HepG2 (cell line): ENCODE data around the gene SDR42E2. TPM values are rescaled to one million over a fixed set of nuclear protein-coding genes. Genes with fewer than 3 reads are reported as not detected.
A peak's percentile ranks its signal among the peaks of the same experiment; 100 is the strongest.

Experiments
- ASH2L ChIP-seq: fragments of 300-600, 200-600 bp; sonication (generic); IDR thresholded peaks from 2 replicates; pipeline ENCODE4 v1.7.0; 2017; ENCODE audit warnings: low read depth, mild to moderate bottlenecking, moderate library complexity, mixed read lengths, low read length; ENCODE audit not compliant: insufficient read length
- CENPBD1 ChIP-seq: sonication (generic); formaldehyde crosslinking; IDR thresholded peaks from 2 replicates; pipeline ENCODE4 v1.8.0; 2022; ENCODE audit warnings: missing genetic modification reagents, low read depth, mild to moderate bottlenecking, borderline replicate concordance
- HOXA3 ChIP-seq: sonication (generic); formaldehyde crosslinking; IDR thresholded peaks from 2 replicates; pipeline ENCODE4 v1.5.0; 2020; ENCODE audit warnings: missing genetic modification reagents
- IRF2 ChIP-seq: IDR thresholded peaks from 2 replicates; pipeline ENCODE4 v1.6.1; 2018; ENCODE audit warnings: missing genetic modification reagents, missing compliant biosample characterization
- KDM5A ChIP-seq: fragments of 200-600 bp; sonication (generic); IDR thresholded peaks from 2 replicates; pipeline ENCODE4 v1.7.0; 2018; ENCODE audit warnings: antibody characterized with exemption, mild to moderate bottlenecking, low read length, borderline replicate concordance
- MAFF ChIP-seq: IDR thresholded peaks from 2 replicates; pipeline ENCODE4 v1.6.1; 2011; ENCODE audit warnings: low read depth, low read length, improper control_type of control experiment
- MED8 ChIP-seq: sonication (generic); formaldehyde crosslinking; IDR thresholded peaks from 2 replicates; pipeline ENCODE4 v1.8.1; 2023; ENCODE audit warnings: mild to moderate bottlenecking, missing genetic modification reagents; ENCODE audit not compliant: insufficient replicate concordance
- NFE2 ChIP-seq: sonication (generic); formaldehyde crosslinking; IDR thresholded peaks from 2 replicates; pipeline ENCODE4 v1.4.0; 2020; ENCODE audit warnings: missing genetic modification reagents
- PLRG1 ChIP-seq: fragments of 450-650 bp; conservative IDR thresholded peaks from 2 replicates; pipeline ENCODE4 v1.6.1; 2016
- POLR2G ChIP-seq: fragments of 200-400 bp; formaldehyde crosslinking; IDR thresholded peaks from 2 replicates; pipeline ENCODE4 v1.6.1; 2018; ENCODE audit warnings: mild to moderate bottlenecking, low read depth, low read length, moderate library complexity
- RARG ChIP-seq: sonication (generic); formaldehyde crosslinking; IDR thresholded peaks from 2 replicates; pipeline ENCODE4 v1.4.0; 2020; ENCODE audit warnings: low read depth, mild to moderate bottlenecking, missing genetic modification reagents
- TFE3 ChIP-seq: IDR thresholded peaks from 2 replicates; pipeline ENCODE4 v1.6.1; 2016
- ZBTB7B ChIP-seq: sonication (generic); formaldehyde crosslinking; IDR thresholded peaks from 2 replicates; pipeline ENCODE4 v1.4.0; 2020; ENCODE audit warnings: missing genetic modification reagents
- ZNF205 ChIP-seq: IDR thresholded peaks from 2 replicates; pipeline ENCODE4 v1.6.1; 2018; ENCODE audit warnings: missing biosample characterization, missing genetic modification reagents
- ZNF225 ChIP-seq: sonication (generic); formaldehyde crosslinking; IDR thresholded peaks from 2 replicates; pipeline ENCODE4 v1.4.0; 2020; ENCODE audit warnings: mild to moderate bottlenecking, missing genetic modification reagents
- ZNF354B ChIP-seq: sonication (generic); formaldehyde crosslinking; IDR thresholded peaks from 2 replicates; pipeline ENCODE4 v1.8.0; 2022; ENCODE audit warnings: mild to moderate bottlenecking, missing genetic modification reagents
- ZNF501 ChIP-seq: sonication (generic); formaldehyde crosslinking; IDR thresholded peaks from 2 replicates; pipeline ENCODE4 v1.5.1; 2020; ENCODE audit warnings: mild to moderate bottlenecking, moderate library complexity, missing genetic modification reagents
- ZNF607 ChIP-seq: sonication (generic); formaldehyde crosslinking; IDR thresholded peaks from 2 replicates; pipeline ENCODE4 v1.5.1; 2020; ENCODE audit warnings: missing genetic modification reagents, mild to moderate bottlenecking, borderline replicate concordance
- polyA plus RNA-seq, 8 experiments: library from polyadenylated mRNA; depleted of rRNA in 3 of 8; stranded (reverse) in 7 of 8; unstranded in 1 of 8; fragments of >200 nt; fragmentation: Illumina TruSeq in 4 of 8; extraction: Trizol in 4 of 8; gene quantifications; 2 replicates each; pipeline versions ENCODE4 v1.2.1 to v1.2.3, GENCODE V29; 2011 to 2016; ENCODE audit warnings: low read depth in 4 of 8, missing spikeins in 1 of 8, mixed read lengths in 1 of 8; ENCODE audit not compliant: insufficient read depth in 1 of 8
- total RNA-seq, 5 experiments: library from RNA; depleted of rRNA; stranded (reverse); fragments of >200 nt; fragmentation: Illumina TruSeq; extraction: Trizol; gene quantifications; 2 replicates each; pipeline ENCODE4 v1.2.3, GENCODE V29; 2016; ENCODE audit warnings: low read depth in 1 of 5
- TF ChIP-seq, protein P1 (sequence below): sonication (generic); formaldehyde crosslinking; conservative IDR thresholded peaks from 2 replicates; pipeline ENCODE4 v1.8.1; 2023; ENCODE audit warnings: missing genetic modification reagents
- TF ChIP-seq, protein P2 (sequence below): sonication (generic); formaldehyde crosslinking; IDR thresholded peaks from 2 replicates; pipeline ENCODE4 v1.8.0; 2022; ENCODE audit warnings: mild to moderate bottlenecking, missing genetic modification reagents; ENCODE audit not compliant: insufficient replicate concordance
- TF ChIP-seq, protein P3 (sequence below): sonication (generic); IDR thresholded peaks from 2 replicates; pipeline ENCODE4 v1.6.1; 2016; ENCODE audit warnings: low read depth, borderline replicate concordance
- TF ChIP-seq, protein P4 (sequence below): fragments of 450-650 bp; IDR thresholded peaks from 2 replicates; pipeline ENCODE4 v1.6.1; 2017

SDR42E2 gene
- total and polyA plus RNA-seq, 2 of the 13 experiments (the other 11 are each of a cell fraction or from before 2014, with no cell fraction given): 0.05 to 0.11 TPM

DNA sequence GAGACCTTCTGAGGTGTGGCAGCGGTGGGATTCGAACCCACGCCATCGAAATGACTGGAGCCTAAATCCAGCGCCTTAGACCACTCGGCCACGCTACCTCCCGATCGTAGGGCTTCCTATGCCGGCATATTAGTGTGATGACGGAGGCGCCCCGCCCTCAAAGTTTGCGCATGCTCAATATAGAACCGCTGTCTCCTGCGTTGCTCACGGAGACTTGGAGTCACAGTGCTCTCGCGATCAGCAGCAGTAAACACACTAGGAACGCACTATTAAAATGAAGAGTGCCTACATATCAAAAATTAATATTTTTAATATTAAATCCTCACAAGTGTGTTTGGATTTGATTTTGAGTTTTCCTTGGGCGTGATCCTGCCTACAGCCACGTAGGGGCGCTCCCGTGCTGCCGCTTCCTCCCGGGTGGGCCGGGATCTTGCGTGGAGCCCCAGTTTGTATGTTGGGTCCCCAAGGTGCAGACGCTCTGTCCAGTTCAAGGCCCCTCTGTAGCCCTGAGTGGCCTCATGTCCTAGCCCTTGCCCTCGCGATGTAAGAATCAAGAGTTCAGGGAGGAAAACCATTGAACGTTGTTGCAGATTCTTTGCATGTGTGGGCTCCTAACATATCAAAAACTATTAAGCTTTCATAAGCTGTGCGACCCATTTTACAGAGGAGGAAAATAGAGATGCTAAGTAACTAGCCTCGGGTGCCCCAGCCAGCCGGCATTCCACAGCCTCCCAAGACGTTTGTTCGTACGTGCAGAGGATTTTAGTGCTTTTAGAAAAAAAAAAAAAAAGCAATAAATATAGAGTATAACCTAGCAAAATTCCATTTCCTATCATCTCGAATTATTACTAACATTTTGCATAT is 33.6 kb downstream of the SDR42E2 start (continued):
- TF ChIP-seq, protein P1, sequence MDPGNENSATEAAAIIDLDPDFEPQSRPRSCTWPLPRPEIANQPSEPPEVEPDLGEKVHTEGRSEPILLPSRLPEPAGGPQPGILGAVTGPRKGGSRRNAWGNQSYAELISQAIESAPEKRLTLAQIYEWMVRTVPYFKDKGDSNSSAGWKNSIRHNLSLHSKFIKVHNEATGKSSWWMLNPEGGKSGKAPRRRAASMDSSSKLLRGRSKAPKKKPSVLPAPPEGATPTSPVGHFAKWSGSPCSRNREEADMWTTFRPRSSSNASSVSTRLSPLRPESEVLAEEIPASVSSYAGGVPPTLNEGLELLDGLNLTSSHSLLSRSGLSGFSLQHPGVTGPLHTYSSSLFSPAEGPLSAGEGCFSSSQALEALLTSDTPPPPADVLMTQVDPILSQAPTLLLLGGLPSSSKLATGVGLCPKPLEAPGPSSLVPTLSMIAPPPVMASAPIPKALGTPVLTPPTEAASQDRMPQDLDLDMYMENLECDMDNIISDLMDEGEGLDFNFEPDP (CRISPR knock-in tag): 0 out of 2 replicates have a peak, but pooled peaks have one; percentile 63
- no peak for TF ChIP-seq MAFF
- peak; percentile 81 for TF ChIP-seq KDM5A
- TF ChIP-seq, protein P2, sequence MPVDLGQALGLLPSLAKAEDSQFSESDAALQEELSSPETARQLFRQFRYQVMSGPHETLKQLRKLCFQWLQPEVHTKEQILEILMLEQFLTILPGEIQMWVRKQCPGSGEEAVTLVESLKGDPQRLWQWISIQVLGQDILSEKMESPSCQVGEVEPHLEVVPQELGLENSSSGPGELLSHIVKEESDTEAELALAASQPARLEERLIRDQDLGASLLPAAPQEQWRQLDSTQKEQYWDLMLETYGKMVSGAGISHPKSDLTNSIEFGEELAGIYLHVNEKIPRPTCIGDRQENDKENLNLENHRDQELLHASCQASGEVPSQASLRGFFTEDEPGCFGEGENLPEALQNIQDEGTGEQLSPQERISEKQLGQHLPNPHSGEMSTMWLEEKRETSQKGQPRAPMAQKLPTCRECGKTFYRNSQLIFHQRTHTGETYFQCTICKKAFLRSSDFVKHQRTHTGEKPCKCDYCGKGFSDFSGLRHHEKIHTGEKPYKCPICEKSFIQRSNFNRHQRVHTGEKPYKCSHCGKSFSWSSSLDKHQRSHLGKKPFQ (CRISPR knock-in tag): no peak
- TF ChIP-seq ZNF205: peak; percentile 92
- peak; percentile 75 for TF ChIP-seq ASH2L
- peak; percentile 82 for TF ChIP-seq POLR2G
- peak; percentile 27; the same call in 1 of the 2 replicates for TF ChIP-seq TFE3
- TF ChIP-seq RARG (CRISPR knock-in tag): peak; percentile 29; the same call in 1 of the 2 replicates
- no peak; the same call in 1 of the 2 replicates for TF ChIP-seq ZNF354B (CRISPR knock-in tag)
- TF ChIP-seq, protein P3, sequence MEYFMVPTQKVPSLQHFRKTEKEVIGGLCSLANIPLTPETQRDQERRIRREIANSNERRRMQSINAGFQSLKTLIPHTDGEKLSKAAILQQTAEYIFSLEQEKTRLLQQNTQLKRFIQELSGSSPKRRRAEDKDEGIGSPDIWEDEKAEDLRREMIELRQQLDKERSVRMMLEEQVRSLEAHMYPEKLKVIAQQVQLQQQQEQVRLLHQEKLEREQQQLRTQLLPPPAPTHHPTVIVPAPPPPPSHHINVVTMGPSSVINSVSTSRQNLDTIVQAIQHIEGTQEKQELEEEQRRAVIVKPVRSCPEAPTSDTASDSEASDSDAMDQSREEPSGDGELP: peak; percentile 50; the same call in 1 of the 2 replicates
- peak; percentile 89; the same call in 1 of the 2 replicates for TF ChIP-seq IRF2 (CRISPR knock-in tag)
- TF ChIP-seq MED8: no peak
- TF ChIP-seq ZNF607 (CRISPR knock-in tag): peak; percentile 94
- peak; percentile 68; the same call in 1 of the 2 replicates for TF ChIP-seq HOXA3 (CRISPR knock-in tag)
- TF ChIP-seq ZNF501 (CRISPR knock-in tag): peak; percentile 97
- TF ChIP-seq CENPBD1 (CRISPR knock-in tag): no peak; the same call in 1 of the 2 replicates
- TF ChIP-seq, protein P4, sequence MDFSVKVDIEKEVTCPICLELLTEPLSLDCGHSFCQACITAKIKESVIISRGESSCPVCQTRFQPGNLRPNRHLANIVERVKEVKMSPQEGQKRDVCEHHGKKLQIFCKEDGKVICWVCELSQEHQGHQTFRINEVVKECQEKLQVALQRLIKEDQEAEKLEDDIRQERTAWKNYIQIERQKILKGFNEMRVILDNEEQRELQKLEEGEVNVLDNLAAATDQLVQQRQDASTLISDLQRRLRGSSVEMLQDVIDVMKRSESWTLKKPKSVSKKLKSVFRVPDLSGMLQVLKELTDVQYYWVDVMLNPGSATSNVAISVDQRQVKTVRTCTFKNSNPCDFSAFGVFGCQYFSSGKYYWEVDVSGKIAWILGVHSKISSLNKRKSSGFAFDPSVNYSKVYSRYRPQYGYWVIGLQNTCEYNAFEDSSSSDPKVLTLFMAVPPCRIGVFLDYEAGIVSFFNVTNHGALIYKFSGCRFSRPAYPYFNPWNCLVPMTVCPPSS: no peak
- peak; percentile 75 for TF ChIP-seq ZBTB7B
- no peak for TF ChIP-seq PLRG1
- TF ChIP-seq NFE2: no peak
- peak; percentile 79; the same call in 1 of the 2 replicates for TF ChIP-seq ZNF225
